ENCODE results near the gene TTC28.

DNA sequence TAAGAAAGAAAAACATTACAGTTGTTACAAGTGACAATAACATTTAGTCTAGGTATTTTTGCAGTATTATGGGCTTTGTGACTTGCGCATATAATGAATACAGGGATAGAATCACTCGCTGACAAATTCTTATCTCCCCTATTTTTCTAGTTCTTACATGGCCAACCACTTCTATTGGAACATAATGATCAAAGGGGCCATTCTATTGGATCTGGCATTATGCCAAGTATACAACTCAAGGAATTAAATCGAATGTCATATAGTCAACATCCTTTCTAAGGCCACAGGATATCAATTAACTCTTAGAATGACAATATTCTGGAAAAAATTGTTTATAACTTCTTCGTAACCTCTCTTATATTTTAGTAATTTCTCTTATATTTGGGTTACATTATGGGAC is 272.0 kb downstream of the TTC28 start:
- TF ChIP-seq EZH2phosphoT487 (conservative IDR thresholded peaks at IDR 0.05; ENCODE audit: low read length), result no peak
- TF ChIP-seq, protein P1, sequence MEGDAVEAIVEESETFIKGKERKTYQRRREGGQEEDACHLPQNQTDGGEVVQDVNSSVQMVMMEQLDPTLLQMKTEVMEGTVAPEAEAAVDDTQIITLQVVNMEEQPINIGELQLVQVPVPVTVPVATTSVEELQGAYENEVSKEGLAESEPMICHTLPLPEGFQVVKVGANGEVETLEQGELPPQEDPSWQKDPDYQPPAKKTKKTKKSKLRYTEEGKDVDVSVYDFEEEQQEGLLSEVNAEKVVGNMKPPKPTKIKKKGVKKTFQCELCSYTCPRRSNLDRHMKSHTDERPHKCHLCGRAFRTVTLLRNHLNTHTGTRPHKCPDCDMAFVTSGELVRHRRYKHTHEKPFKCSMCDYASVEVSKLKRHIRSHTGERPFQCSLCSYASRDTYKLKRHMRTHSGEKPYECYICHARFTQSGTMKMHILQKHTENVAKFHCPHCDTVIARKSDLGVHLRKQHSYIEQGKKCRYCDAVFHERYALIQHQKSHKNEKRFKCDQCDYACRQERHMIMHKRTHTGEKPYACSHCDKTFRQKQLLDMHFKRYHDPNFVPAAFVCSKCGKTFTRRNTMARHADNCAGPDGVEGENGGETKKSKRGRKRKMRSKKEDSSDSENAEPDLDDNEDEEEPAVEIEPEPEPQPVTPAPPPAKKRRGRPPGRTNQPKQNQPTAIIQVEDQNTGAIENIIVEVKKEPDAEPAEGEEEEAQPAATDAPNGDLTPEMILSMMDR (IDR thresholded peaks at IDR 0.05; ENCODE audit: insufficient read depth, low read length, poor library complexity, severe bottlenecking), result no peak

All from SU-DHL-6 (cell line).